ENCODE measurements around the gene ERLIN1.

- no peak for TF ChIP-seq CTCF (conservative IDR thresholded peaks at IDR 0.05)
- TF ChIP-seq ZFX (IDR thresholded peaks at IDR 0.05): no peak
Observed at GRCh38 chr10:100128951-100129350, 56.9 kb downstream of the ERLIN1 start.
